ENCODE measurements around the gene DCXR. TPM values are rescaled to one million over a fixed set of nuclear protein-coding genes. Genes with fewer than 3 reads are reported as not detected.
"Not testable (repeated sequence)": the region's sequence is repeated elsewhere in the genome, so short reads cannot be mapped to it uniquely, and the experiment has no call there.

The DCXR gene
- total RNA-seq, 1 experiment from 2014 or later: 75.1 TPM

GRCh38 chr17:82039695-82040299 is 2.3 kb upstream of the DCXR start:
- DNase-seq (ENCODE audit: low read depth): no peak

- not testable (repeated sequence) for DNase-seq (ENCODE audit: low read depth)
Observed at GRCh38 chr17:82038796-82039409, 1.4 kb upstream of the DCXR start.

GRCh38 chr17:82037889-82038195 is 345 bp upstream of the DCXR start:
- no peak for DNase-seq (ENCODE audit: low read depth)

GRCh38 chr17:82036634-82037091 is 834 bp downstream of the DCXR start:
- no peak for DNase-seq (ENCODE audit: low read depth)

GRCh38 chr17:82035956-82036633 is 1.4 kb downstream of the DCXR start:
- DNase-seq (ENCODE audit: low read depth): no peak

GRCh38 chr17:82035488-82035887 is 2.0 kb downstream of the DCXR start:
- no peak for DNase-seq (ENCODE audit: low read depth)

GRCh38 chr17:82034371-82035011 is 3.0 kb downstream of the DCXR start:
- DNase-seq (ENCODE audit: low read depth): no peak

- no peak for DNase-seq (ENCODE audit: low read depth)
Observed at GRCh38 chr17:82033359-82034085, 4.0 kb downstream of the DCXR start.

- DNase-seq (ENCODE audit: low read depth): no peak
Observed at GRCh38 chr17:82031885-82032627, 5.4 kb downstream of the DCXR start.

- DNase-seq (ENCODE audit: low read depth): no peak
Observed at GRCh38 chr17:82031303-82031884, 6.1 kb downstream of the DCXR start, which contains the start of gene RAC3. Gene RAC3 (plus strand): TSS chr17:82031678. CDS start chr17:82031762, 84 bp downstream.

GRCh38 chr17:82030470-82031302 is 6.8 kb downstream of the DCXR start:
- DNase-seq (ENCODE audit: low read depth): peak; percentile 71

- no peak for DNase-seq (ENCODE audit: low read depth)
Observed at GRCh38 chr17:82029990-82030469, 7.5 kb downstream of the DCXR start.

GRCh38 chr17:82029391-82029790 is 8.1 kb downstream of the DCXR start:
- DNase-seq (ENCODE audit: low read depth): no peak

GRCh38 chr17:82028966-82029365 is 8.5 kb downstream of the DCXR start:
- DNase-seq (ENCODE audit: low read depth): no peak

- DNase-seq (ENCODE audit: low read depth): no peak
Observed at GRCh38 chr17:82028246-82028645, 9.3 kb downstream of the DCXR start.

GRCh38 chr17:82025401-82026107 is 11.9 kb downstream of the DCXR start:
- DNase-seq (ENCODE audit: low read depth): no peak

- DNase-seq (ENCODE audit: low read depth): no peak
Observed at GRCh38 chr17:82024859-82025258, 12.6 kb downstream of the DCXR start.

GRCh38 chr17:82023447-82024241 is 13.9 kb downstream of the DCXR start:
- no peak for DNase-seq (ENCODE audit: low read depth)

All from HT1080 (cell line).